Liver (tissue), 9 donors: ENCODE data around the gene DCDC2B. TPM values are rescaled to one million over a fixed set of nuclear protein-coding genes. Genes with fewer than 3 reads are reported as not detected.

Experiments used
- DNase-seq: peaks from one replicate; pipeline ENCODE4 v3.0.0-alpha.2; 2017; ENCODE audit warnings: low spot score
- H3K27ac ChIP-seq, 2 donors: one replicate each; pipeline ENCODE4 v1.7.0; 2013; ENCODE audit warnings: inconsistent platforms in 2 of 2, low read length in 2 of 2, control low read depth in 1 of 2, low read depth in 1 of 2, mild to moderate bottlenecking in 1 of 2
- H3K27me3 ChIP-seq, 4 donors: one replicate each; pipeline versions ENCODE4 v1.6.1 to v1.7.0; 2013; ENCODE audit warnings: low read length in 3 of 4, inconsistent platforms in 1 of 4, mild to moderate bottlenecking in 1 of 4, moderate library complexity in 1 of 4; ENCODE audit not compliant: control insufficient read depth in 4 of 4, insufficient read depth in 4 of 4
- H3K36me3 ChIP-seq, 4 donors: one replicate each; pipeline versions ENCODE4 v1.6.1 to v1.7.0; 2013; ENCODE audit warnings: low read length in 3 of 4, mild to moderate bottlenecking in 3 of 4, low read depth in 1 of 4, moderate library complexity in 1 of 4; ENCODE audit not compliant: control insufficient read depth in 4 of 4, insufficient read depth in 3 of 4
- H3K4me1 ChIP-seq, 4 donors: one replicate each; pipeline versions ENCODE4 v1.6.1 to v1.7.0; 2013; ENCODE audit warnings: low read length in 3 of 4, mild to moderate bottlenecking in 3 of 4, moderate library complexity in 1 of 4; ENCODE audit not compliant: control insufficient read depth in 4 of 4, insufficient read depth in 4 of 4
- H3K4me3 ChIP-seq, 3 donors: one replicate each; pipeline versions ENCODE4 v1.6.1 to v1.7.0; 2013; ENCODE audit warnings: low read length in 3 of 3, control low read depth in 1 of 3, low read depth in 1 of 3, mild to moderate bottlenecking in 1 of 3
- H3K9ac ChIP-seq, 2 donors: one replicate each; pipeline ENCODE4 v1.7.0; 2013; ENCODE audit warnings: low read length in 2 of 2, mild to moderate bottlenecking in 2 of 2, moderate library complexity in 2 of 2, control low read depth in 1 of 2, low read depth in 1 of 2
- H3K9me3 ChIP-seq, 4 donors: one replicate each; pipeline versions ENCODE4 v1.6.1 to v1.7.0; 2013; ENCODE audit warnings: low read length in 3 of 4; ENCODE audit not compliant: control insufficient read depth in 4 of 4
- HNF4A ChIP-seq, 2 donors: conservative IDR thresholded peaks; 2 replicates each; pipeline ENCODE4 v1.6.1; 2016; ENCODE audit warnings: antibody characterized with exemption in 2 of 2, mild to moderate bottlenecking in 2 of 2
- HNF4G ChIP-seq: IDR thresholded peaks from 2 replicates; pipeline ENCODE4 v1.6.1; 2016; ENCODE audit warnings: antibody characterized with exemption
- RAD21 ChIP-seq, 2 donors: IDR thresholded peaks; 2 replicates each; pipeline ENCODE4 v1.6.1; 2016; ENCODE audit warnings: antibody characterized with exemption in 2 of 2, mild to moderate bottlenecking in 2 of 2
- RXRA ChIP-seq, 2 donors: IDR thresholded peaks; 2 replicates each; pipeline ENCODE4 v1.6.1; 2017 to 2018; ENCODE audit warnings: antibody characterized with exemption in 2 of 2, mild to moderate bottlenecking in 1 of 2
- TAF1 ChIP-seq: conservative IDR thresholded peaks from 2 replicates; pipeline ENCODE4 v1.6.1; 2016; ENCODE audit warnings: antibody characterized with exemption, mild to moderate bottlenecking
- YY1 ChIP-seq: IDR thresholded peaks from 2 replicates; pipeline ENCODE4 v1.6.1; 2016; ENCODE audit warnings: antibody characterized with exemption, mild to moderate bottlenecking
- ZBTB33 ChIP-seq: IDR thresholded peaks from 2 replicates; pipeline ENCODE4 v1.6.1; 2016; ENCODE audit warnings: antibody characterized with exemption
- WGBS: extraction: QIAGEN DNeasy Blood & Tissue Kit; methylation state at CpG from one replicate; pipeline ENCODE4 v1.1.7; 2013; 5-methylcytosine and 5-hydroxymethylcytosine counted together
- polyA plus RNA-seq, 2 donors: library from polyadenylated mRNA; stranded (reverse) in 1 of 2; unstranded in 1 of 2; fragments of 200-250 nt in 1 of 2; fragments of >200 nt in 1 of 2; fragmentation: Nextera tagmentation in 1 of 2; extraction: Ambion mirVana in 1 of 2; gene quantifications; one replicate each; pipeline versions ENCODE4 v1.2.1 to v1.2.3, GENCODE V29; 2013 to 2015
- total RNA-seq, 2 donors: library from RNA; depleted of rRNA; stranded (reverse); fragments of >200 nt; gene quantifications; one replicate each; pipeline ENCODE4 v1.2.3, GENCODE V29; 2014
- TF ChIP-seq, protein P1 (sequence below): IDR thresholded peaks from 2 replicates; pipeline ENCODE4 v1.6.1; 2016; ENCODE audit warnings: antibody characterized with exemption, mild to moderate bottlenecking
- TF ChIP-seq, protein P2 (sequence below): IDR thresholded peaks from 2 replicates; pipeline ENCODE4 v1.6.1; 2016; ENCODE audit warnings: antibody characterized with exemption
- donor health status: healthy.
- donor health status: healthy.
- donor health status: healthy.
- donor health status: healthy.
- donor health status: healthy.

Gene DCDC2B
- total and polyA plus RNA-seq, 4 donors = 0.08 TPM; not detected in 3

GRCh38 chr1:32184650-32185049 lies 24.2 kb upstream of the DCDC2B start (continued):
- TF ChIP-seq, protein P1, sequence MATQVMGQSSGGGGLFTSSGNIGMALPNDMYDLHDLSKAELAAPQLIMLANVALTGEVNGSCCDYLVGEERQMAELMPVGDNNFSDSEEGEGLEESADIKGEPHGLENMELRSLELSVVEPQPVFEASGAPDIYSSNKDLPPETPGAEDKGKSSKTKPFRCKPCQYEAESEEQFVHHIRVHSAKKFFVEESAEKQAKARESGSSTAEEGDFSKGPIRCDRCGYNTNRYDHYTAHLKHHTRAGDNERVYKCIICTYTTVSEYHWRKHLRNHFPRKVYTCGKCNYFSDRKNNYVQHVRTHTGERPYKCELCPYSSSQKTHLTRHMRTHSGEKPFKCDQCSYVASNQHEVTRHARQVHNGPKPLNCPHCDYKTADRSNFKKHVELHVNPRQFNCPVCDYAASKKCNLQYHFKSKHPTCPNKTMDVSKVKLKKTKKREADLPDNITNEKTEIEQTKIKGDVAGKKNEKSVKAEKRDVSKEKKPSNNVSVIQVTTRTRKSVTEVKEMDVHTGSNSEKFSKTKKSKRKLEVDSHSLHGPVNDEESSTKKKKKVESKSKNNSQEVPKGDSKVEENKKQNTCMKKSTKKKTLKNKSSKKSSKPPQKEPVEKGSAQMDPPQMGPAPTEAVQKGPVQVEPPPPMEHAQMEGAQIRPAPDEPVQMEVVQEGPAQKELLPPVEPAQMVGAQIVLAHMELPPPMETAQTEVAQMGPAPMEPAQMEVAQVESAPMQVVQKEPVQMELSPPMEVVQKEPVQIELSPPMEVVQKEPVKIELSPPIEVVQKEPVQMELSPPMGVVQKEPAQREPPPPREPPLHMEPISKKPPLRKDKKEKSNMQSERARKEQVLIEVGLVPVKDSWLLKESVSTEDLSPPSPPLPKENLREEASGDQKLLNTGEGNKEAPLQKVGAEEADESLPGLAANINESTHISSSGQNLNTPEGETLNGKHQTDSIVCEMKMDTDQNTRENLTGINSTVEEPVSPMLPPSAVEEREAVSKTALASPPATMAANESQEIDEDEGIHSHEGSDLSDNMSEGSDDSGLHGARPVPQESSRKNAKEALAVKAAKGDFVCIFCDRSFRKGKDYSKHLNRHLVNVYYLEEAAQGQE = no peak

GRCh38 chr1:32186077-32186476 lies 22.8 kb upstream of the DCDC2B start:
- H3K36me3 ChIP-seq = peaks cover 17 to 60% (median 53%) of the 10 kb centered on the region in 4 donors
- no peak overlapping the region for H3K4me3 ChIP-seq
- peaks cover 4 to 14% (median 7%) of the 10 kb centered on the region in 4 donors for H3K4me1 ChIP-seq
- H3K9me3 ChIP-seq = no peaks in the 10 kb centered on the region
- no peak overlapping the region for H3K9ac ChIP-seq
- H3K27ac ChIP-seq = no peak overlapping the region
- H3K27me3 ChIP-seq = no peaks in the 10 kb centered on the region
- DNase-seq = no peak
- 92% methylated on average over 2 of the region's 2 CpGs for WGBS
- TF ChIP-seq RXRA (IDR thresholded peaks at IDR 0.05) = no peak

DNA sequence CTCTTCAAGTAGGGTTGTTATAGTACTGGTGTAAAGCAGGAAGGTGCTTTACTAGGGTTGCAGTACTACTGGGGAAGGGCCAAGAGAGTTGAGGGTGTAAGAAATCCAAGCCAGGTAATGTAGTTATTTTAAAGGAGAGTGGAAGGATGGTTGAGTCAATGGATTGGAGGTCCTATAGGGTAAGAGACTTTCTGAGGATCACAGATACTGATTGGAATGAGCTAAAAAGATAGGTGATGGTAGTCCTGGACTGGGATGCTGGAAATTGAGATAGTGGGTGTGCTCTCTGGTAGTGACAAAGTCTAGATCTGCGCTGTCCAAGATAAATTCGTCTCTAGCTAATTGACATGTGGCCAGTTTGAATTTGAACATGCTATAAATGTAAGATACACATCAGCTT lies 22.4 kb upstream of the DCDC2B start:
- no peak overlapping the region for H3K9ac ChIP-seq
- DNase-seq = no peak
- H3K27me3 ChIP-seq = no peaks in the 10 kb centered on the region
- no peaks in the 10 kb centered on the region for H3K9me3 ChIP-seq
- no peak overlapping the region for H3K27ac ChIP-seq
- TF ChIP-seq, protein P1 = no peak
- TF ChIP-seq TAF1 (no peak), YY1 (no peak), ZBTB33 (no peak), HNF4G (no peak), HNF4A (conservative IDR thresholded peaks at IDR 0.05) (no peak), RAD21 (IDR thresholded peaks at IDR 0.05) (no peak)
- TF ChIP-seq, protein P2, sequence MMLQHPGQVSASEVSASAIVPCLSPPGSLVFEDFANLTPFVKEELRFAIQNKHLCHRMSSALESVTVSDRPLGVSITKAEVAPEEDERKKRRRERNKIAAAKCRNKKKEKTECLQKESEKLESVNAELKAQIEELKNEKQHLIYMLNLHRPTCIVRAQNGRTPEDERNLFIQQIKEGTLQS = no peak
- H3K4me1 ChIP-seq = peaks cover 0 to 10% (median 3%) of the 10 kb centered on the region in 4 donors
- WGBS = 59% methylated on average over 2 of the region's 2 CpGs
- peaks cover 21 to 64% (median 57%) of the 10 kb centered on the region in 4 donors for H3K36me3 ChIP-seq
- H3K4me3 ChIP-seq = no peak overlapping the region
